Right lobe of liver (tissue), 4 donors: ENCODE results near the gene ALPL.

Experiments used
- CTCF ChIP-seq, 4 donors: fragments of 200-600 bp in 3 of 4; fragments of 450-650 bp in 1 of 4; IDR thresholded peaks; one replicate each; pipeline versions ENCODE4 v1.5.1 to v1.8.0; 2016 to 2022; ENCODE audit warnings: antibody characterized with exemption in 4 of 4, mild to moderate bottlenecking in 2 of 4
- POLR2A ChIP-seq: fragments of 450-650 bp; IDR thresholded peaks from one replicate; pipeline ENCODE4 v1.6.1; 2017; ENCODE audit warnings: antibody characterized with exemption, mild to moderate bottlenecking
- donor health status: DM: no; HTN: no; CAD: no.
- donor health status: DM: no; HTN: no; CAD: no.
- donor health status: DM: no; HTN: yes; CAD: no.

GRCh38 chr1:21489146-21489545 is 20.1 kb upstream of the ALPL start:
- TF ChIP-seq POLR2A (no peak), CTCF (IDR thresholded peaks at IDR 0.05) (no peak)
